ENCODE results near the gene TJP2.

- TF ChIP-seq, protein P1, sequence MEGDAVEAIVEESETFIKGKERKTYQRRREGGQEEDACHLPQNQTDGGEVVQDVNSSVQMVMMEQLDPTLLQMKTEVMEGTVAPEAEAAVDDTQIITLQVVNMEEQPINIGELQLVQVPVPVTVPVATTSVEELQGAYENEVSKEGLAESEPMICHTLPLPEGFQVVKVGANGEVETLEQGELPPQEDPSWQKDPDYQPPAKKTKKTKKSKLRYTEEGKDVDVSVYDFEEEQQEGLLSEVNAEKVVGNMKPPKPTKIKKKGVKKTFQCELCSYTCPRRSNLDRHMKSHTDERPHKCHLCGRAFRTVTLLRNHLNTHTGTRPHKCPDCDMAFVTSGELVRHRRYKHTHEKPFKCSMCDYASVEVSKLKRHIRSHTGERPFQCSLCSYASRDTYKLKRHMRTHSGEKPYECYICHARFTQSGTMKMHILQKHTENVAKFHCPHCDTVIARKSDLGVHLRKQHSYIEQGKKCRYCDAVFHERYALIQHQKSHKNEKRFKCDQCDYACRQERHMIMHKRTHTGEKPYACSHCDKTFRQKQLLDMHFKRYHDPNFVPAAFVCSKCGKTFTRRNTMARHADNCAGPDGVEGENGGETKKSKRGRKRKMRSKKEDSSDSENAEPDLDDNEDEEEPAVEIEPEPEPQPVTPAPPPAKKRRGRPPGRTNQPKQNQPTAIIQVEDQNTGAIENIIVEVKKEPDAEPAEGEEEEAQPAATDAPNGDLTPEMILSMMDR (conservative IDR thresholded peaks at IDR 0.05; ENCODE audit: low read depth, low read length) = no peak
- TF ChIP-seq MAZ (IDR thresholded peaks at IDR 0.05; ENCODE audit: borderline replicate concordance, low read depth, low read length) = no peak
Observed at GRCh38 chr9:69140123-69140735, 33.8 kb upstream of the TJP2 start.
